ENCODE data around the gene CDH23.

CDH23 gene

DNA sequence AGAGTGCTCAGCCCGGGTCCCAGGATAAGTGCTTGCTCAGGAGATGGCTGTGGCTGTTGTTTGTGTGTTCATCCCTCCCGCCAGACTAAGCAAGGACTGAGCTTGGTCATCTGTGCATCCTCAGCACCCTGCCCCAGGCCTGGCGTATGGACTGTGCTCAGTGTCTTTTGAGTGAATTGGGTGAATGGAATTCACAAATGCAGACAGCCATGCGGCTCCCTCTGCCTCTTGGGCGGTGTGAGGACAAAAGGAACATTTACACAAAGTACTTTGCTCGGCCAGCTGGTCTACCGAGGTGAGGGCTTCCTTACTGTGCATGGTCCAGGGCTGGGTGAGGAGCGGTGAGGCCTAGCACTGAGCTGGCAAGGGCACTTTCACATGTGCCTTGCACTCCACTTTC is 120.2 kb downstream of the CDH23 start:
- DNase-seq (ENCODE audit: low spot score): no peak

DNA sequence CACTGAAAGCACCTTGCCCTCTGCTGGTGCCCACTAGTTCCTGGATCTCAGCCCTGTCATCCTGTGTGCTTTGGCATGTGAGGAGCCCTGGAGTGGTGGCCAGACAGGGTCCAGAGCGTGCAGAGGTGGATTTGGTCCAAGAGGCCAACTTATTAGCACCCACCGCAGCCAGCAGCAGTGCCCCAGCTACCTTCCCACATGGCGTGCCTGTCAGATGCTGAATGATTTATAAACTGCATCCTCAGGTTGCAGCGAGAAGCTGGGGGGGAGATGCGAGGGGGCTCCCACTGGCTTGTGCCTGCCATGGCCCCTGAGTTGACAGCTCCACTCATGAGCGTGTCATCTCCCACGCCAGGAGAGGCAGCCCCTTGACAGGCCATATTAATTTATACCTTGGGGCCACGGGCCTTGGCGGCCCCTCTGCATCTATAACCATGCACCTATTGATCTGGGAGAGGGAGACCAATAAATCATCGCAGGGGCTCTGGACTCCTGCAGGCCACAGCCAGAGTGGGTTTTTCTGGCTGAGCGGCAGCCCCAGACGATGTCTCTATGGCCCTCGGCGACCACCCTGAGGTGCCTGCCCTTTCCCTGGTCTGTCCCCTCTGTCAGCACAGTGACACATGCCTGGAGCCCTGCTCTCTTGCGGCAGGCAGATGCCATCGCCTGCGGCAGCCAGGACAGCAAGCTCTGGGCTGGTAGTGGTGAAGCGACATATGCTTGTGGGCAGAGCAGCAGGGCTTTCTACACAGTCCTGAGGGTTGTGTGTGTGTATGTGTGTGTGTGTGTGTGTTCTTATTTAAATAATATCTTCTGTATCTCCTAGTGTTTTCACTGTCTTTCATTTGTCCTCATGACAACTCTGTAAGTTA is 120.8 kb downstream of the CDH23 start:
- no peak for DNase-seq (ENCODE audit: low spot score)

DNA sequence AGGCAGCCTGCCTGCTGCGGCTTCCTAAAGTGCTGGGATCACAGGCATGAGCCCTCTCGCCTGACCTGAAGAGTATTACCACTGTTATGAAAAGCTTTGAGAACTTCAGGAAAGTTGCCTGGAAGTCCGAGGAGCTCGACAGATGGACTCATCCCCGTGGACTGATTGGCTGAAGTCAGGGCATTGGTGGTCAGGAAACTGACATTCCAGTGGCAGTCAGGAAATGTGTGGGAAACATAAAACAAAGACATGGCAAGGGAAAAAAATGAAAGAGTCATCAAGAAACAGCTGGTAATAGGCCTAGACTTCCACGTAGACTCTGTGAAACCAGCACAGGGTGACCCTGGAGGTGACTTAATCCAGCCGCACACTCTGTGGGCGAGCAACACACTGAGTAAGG is 123.3 kb downstream of the CDH23 start:
- DNase-seq (ENCODE audit: low spot score): no peak

DNA sequence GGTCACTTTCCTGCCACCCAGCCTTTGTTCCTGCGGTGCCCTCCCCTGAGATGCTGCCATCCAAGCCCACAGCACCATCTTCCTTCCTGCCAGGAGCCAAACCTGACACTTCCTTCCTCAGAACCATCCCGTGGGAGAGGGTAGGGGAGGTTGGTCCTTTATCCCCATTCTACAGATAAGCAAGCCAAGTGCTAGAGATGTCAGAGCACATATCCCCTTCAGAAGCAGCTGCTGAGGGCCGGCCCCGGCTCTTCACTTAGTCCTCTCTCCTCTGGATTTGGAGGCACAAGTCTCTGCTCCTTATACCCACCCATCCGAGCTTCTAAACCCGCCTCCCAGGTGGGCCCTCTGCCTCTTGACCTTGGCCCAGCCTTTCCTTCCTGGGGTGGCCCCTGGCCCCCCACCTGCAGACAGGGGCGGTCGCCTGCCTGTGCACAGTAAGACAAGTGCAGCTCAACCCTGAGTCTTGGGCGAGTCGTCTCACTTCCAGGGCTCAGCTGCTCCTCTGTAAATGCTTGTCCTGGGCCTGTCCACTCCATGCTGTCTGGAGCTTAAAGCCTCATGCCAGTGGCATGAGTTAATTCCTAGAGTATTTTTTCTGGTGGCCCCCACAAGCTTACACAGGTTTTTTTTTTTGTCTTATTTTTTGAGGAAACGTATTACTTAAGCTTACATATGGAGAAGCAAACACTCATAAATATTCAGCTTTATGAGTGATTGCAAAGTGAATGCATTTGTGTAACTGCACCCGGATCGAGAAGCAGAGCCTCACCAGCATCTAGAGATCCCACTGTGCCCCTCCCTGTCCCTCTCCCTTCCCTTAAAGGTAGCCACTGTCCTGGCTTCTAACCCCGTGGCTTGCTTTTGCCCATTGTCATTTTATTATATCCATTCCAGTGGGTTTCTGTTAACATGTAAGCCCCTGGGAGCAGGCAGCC is 125.1 kb downstream of the CDH23 start:
- DNase-seq (ENCODE audit: low spot score): no peak

DNA sequence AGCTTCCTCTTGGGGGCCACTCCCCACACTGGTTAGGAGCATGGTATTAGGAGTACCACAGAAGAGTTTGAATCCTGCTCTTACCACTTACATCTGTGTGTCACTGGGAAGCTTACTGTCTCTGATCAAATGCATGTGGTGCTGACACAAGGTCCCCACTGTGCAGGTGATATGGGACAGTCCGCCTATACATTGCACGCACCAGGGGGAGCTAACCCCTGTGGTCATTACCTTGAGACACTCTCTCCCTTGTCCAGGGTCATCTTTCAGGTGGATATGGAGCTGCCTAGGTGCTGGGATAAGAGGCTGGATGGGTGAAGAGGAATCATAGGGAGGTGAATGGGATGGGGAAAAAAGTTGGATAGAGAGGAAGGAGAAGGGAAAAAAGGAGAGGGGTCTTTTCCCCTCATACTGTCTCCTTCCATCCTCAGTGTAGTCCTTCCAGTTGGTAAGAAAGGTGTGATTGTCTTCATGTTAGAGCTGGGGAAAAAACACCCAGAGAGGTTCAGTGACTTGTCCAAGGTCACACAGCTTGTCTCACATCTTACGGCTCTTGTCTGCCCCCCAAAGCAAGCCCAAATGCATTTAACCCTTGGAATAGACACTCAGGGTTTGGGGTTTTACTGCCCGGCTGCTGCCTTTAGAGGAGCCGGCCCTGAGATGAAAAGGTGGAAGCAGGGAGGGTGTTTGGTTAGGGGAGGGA is 125.9 kb downstream of the CDH23 start:
- DNase-seq (ENCODE audit: low spot score): no peak

GRCh38 chr10:71523756-71524155 is 127.0 kb downstream of the CDH23 start:
- DNase-seq (ENCODE audit: low spot score): no peak

DNA sequence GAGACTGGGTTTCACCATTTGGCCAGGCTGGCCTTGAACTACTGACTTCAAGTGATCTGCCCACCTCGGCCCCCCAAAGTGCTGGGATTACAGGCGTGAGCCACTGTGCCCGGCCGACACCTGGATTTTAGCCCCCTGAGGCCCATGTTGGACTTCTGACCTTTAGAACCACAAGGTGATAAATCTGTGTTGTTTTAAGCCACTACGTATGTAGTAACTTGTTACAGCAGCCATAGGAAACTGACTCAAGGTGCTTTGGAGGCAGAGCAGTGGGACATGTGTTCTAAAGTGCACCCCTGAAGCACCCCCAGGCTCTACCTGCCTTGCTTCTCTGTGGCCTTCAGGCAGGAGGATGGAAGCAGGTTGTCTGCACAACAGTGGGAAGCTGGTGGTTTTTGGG is 128.4 kb downstream of the CDH23 start:
- DNase-seq (ENCODE audit: low spot score): no peak

GRCh38 chr10:71525721-71526120 is 129.0 kb downstream of the CDH23 start:
- no peak for DNase-seq (ENCODE audit: low spot score)

DNA sequence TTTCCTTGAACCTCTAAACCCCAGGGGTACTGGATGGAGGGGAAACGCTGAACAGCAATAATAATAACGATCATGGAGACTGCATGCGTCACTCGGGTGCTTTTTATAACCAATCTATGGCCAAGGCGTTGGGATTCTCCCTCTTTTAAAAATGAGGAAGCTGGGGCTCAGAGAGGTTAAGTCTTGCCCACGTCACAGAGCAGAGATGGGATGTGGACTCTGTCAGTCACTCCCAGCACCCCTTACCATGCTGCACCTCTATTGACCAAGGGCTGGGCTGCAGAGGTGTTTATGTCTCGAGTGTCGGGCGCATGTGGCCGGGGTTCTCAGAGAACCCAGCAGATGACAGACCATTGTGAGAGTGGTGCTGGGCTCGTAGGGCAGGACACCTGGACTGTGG is 129.9 kb downstream of the CDH23 start:
- no peak for DNase-seq (ENCODE audit: low spot score)

DNA sequence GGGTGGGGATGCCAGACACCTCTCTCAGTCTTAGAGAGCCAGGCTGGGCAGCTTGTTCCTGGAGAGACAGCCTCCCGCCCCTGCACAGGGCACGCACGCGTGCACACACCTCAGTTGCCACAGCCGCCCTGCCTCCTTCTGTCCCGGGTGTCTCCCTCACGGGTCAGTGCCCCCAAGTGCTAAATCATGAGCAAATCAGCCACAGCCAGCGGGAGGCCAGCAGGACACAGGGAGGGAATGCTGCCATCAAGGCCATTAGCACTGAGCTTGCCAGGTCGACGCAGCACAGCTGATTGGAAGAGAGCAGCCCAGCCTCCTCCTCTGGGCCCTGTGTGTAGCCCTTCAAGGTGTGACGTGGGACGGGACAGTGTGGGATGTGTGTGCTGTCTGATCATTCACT is 130.4 kb downstream of the CDH23 start:
- DNase-seq (ENCODE audit: low spot score): no peak

DNA sequence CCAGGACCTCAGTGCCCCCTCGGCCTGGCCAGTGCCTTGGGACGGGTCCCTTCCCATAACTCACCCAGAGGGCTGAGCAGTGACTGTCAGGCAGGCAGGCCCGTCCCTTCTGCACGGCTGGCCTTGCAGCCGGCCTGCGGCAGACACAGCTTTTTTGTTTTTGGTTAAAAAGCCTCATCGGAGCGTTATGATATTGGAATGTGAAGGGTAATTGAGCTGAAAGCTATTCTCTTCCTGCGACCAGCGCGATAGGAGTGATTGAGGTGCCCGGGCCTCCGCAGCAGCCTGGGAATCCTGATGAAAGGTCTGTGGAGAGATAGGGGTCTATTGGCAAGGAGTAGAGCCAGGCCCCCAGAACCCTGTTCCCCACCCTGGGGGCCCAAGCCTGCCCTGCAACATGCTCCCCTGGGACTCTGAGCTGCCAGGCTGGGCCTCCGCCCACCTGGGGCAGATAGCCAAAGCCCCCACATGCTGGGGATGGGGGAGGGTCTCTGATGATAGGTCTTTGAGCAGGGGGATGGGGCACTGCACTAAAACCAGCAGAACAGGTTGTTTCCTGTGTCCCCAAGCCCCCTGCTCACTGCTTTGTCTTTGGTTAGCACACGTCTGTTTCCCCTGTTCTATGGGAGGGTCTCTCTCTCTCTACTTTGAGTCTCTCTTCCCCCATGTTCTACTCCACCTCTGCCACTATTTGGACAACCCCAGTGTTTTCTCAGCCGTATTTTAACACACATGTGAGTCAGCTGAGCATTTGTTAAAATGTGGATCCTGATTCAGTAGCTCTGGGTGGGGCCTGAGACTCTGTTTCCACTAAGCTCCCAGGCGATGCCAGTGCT is 131.9 kb downstream of the CDH23 start:
- no peak for DNase-seq (ENCODE audit: low spot score)

DNA sequence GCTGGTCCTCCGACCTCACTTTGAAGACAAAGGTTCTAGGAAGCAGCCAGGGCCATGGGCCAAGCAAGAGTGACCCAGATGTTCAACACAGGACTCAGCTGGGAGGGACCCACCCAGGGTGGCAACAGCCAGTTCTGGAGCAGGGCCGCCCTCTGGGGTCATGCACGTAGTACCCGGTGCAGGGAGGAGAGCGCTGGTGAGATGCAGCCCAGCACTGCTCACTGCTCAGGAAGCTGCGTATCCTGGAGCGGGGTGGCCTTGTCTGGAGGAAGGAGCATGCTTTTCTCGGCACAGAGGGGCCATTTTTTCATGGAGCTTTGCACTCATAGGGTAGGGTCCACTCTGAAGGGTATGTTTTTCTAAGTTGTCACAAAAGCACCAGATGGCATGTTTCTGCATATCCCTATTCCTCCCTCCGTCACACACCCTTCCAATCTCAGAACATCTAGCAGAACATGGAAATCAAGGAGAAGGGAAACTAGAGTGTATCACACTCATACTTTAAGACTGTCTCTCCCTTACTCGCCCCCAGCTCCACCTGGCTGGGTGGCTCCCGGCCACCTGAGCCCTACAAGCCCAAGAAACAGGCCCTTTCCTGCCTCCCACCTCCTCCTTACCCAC is 132.6 kb downstream of the CDH23 start:
- no peak for DNase-seq (ENCODE audit: low spot score)

GRCh38 chr10:71530781-71531180 is 134.1 kb downstream of the CDH23 start:
- DNase-seq (ENCODE audit: low spot score): no peak

DNA sequence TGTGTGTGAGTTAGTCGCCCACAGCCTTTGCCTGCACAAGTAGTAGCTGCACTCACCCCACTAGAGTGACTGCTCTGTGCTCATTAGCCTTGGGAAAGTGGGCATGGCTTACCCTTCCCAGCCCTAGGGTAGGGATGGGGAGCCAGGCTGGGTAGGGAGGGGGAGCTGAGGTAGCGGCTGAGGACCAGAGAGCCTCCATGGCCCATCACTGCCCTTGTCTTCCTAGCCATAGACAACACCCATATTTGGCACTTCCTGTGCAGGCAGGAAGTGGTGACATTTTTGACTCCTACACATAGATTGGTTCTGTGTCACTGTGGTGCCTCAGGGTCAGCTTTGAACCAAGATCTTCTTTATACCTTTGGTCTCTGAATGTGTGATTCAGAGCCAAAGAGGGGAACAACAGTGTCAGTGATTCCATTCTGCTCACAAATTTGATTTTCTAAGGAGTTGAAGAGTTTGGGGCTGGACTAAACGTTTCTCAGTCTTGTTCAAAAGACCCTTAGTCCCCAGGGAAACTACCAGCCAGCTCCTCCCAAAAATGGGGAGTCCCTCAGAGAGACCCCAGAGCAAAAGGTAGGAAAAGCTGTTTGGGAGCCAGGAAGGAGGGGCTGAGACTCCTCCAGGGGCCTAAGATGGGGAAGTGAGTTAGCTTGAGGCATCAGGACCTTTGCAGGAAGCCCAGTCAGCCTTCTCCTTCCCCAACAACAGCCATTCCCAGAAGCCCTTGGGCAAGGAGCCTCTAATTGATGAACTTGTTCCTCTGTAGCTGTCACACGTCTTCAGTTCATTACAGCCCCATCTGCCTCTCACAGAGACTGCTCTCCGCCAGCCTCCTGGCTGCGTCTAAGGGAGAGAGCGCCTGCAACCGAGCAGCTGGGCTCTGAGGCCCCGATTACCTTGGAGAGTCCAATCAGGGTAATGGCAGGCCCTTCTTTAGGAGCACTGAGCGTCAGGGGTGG is 135.0 kb downstream of the CDH23 start:
- no peak for DNase-seq (ENCODE audit: low spot score)

DNA sequence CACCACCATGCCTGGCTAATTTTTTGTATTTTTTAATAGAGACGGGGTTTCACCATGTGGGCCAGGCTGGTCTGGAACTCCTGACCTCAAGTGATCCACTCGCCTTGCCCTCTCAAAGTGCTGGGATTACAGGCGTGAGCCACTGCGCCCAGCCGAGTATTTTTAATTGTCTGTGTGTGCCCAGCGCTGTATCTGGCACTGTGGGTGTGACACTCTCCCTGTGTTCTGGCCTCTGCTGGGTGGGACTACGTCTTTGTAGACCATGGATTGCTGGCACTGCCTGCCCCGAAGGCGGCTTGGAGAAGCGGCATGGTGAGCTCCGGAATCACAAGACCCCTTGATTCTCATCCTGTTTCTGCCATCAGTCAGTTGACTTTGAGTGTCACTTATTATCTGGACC is 136.2 kb downstream of the CDH23 start:
- DNase-seq (ENCODE audit: low spot score): no peak

DNA sequence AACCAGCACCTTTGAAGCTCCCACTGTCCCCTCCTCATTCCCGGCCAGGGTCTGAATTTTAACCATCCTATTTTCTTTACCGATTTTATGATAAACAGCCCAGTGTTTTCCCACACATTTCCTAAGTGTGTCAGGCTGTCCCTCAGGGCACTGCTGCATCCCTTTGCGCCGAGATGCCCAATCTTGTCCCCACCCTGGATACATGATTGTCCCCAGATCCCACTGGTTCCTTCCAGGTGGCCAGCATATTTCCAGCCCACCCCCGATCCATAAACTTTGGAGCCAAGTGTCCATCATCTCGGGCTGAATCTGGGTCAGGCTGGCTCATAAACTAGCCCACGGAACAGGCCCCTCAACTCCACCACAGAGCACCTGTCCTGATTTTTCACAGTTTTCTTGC is 137.2 kb downstream of the CDH23 start:
- DNase-seq (ENCODE audit: low spot score): no peak

- DNase-seq (ENCODE audit: low spot score): no peak
Measured at GRCh38 chr10:71534568-71535194, 138.0 kb downstream of the CDH23 start.

DNA sequence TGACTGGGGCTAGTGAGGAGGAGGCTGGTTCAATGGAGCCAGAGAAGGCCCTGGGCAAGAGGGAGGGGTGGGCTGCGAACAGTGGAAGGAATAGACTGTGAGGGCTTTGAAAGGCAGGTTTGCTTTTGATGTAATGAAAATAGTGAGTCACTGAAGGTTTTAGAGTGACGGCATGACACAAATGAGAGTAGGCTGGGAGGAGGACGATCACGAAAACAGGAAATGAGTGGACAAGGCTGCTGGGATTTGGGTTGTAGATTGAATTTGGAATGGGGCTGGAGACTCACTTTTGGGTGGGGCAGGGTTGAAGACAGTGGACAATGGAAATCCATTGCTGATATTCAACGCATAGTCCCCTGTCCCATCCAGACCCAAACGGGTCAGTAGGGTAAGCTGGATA is 139.6 kb downstream of the CDH23 start:
- no peak for DNase-seq (ENCODE audit: low spot score)

DNA sequence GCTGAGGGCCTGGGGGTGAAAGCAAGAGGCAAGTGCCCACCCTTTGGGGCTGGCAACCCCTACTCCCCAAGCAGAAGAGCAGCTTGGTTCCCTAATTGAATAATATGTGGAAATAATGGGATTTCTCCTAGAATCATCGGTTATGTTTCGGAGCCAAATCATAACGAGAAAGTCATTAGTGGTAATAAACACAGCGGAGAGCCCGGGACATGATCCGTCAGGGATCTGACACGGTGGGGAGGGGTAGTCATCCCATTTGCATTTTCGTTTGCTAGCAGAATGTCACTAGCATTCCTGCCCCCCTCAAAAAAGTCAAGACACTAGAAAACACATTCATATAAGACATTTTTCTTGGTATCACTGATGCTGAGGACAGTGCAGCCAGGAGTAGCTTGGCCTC is 140.4 kb downstream of the CDH23 start:
- no peak for DNase-seq (ENCODE audit: low spot score)

Measured in putamen (tissue), 1 donor.